GM12874 (cell line): ENCODE measurements around the gene TRIM25.
A peak's percentile ranks its signal among the peaks of the same experiment; 100 is the strongest.

ENCODE experiments used
- TF ChIP-seq, protein P1 (sequence below): IDR thresholded peaks from 2 replicates; pipeline ENCODE4 v1.5.1; 2011; ENCODE audit warnings: low read depth, mild to moderate bottlenecking, control low read depth, low read length, moderate library complexity; ENCODE audit not compliant: insufficient read depth

The TRIM25 gene

DNA sequence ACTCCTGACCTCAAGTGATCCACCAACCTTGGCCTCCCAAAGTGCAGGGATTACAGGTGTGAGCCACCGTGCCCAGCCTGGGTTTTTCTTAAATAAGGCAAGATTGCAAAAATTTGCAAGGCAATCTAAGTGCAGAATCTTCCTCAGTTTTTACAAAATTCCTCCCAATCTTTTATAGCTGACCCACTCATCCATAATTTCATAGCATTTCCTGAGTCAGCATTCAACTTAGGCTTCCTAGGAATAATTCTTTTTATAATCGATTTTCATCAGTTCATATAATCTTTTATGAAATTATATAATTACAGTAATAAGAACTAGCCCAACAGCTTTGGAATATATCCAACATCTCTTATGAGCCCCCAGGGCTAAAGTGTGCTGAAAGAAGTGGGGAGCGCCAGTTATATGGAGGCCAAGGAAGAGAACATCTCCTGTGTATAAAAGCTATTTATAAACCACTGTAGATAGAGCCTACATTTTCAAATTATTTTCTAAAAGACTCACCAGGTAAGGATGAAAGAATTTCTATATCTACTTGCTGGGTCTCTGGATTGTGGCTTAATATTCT lies 32.2 kb upstream of the TRIM25 start:
- TF ChIP-seq, protein P1, sequence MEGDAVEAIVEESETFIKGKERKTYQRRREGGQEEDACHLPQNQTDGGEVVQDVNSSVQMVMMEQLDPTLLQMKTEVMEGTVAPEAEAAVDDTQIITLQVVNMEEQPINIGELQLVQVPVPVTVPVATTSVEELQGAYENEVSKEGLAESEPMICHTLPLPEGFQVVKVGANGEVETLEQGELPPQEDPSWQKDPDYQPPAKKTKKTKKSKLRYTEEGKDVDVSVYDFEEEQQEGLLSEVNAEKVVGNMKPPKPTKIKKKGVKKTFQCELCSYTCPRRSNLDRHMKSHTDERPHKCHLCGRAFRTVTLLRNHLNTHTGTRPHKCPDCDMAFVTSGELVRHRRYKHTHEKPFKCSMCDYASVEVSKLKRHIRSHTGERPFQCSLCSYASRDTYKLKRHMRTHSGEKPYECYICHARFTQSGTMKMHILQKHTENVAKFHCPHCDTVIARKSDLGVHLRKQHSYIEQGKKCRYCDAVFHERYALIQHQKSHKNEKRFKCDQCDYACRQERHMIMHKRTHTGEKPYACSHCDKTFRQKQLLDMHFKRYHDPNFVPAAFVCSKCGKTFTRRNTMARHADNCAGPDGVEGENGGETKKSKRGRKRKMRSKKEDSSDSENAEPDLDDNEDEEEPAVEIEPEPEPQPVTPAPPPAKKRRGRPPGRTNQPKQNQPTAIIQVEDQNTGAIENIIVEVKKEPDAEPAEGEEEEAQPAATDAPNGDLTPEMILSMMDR: no peak

DNA sequence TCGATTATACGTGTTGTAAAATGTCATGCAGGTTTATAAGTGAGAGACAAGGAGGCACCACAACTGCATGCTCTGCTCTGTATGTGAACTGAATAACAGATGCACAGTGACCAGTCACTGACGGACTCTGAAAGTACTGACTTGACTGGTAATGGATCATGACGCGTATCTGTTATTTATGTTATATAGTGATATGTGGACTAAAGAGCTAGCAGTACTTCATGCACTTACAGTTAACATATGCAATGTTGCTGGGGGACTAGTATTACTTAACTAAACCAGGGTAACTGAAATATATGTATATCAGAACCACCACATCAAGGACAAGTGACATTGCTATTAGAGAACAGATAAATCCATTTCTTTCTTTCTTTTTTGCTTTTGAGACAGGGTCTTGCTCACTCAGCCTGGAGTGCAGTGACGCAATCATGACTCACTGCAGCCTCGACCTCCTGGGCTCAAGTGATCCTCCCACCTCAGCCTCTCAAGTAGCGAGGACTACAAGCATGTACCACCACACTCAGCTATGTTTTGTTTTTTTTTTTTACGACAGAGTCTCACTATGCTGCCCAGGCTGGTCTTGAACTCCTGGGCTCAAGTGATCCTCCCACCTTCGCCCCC lies 29.8 kb upstream of the TRIM25 start:
- TF ChIP-seq, protein P1: no peak

DNA sequence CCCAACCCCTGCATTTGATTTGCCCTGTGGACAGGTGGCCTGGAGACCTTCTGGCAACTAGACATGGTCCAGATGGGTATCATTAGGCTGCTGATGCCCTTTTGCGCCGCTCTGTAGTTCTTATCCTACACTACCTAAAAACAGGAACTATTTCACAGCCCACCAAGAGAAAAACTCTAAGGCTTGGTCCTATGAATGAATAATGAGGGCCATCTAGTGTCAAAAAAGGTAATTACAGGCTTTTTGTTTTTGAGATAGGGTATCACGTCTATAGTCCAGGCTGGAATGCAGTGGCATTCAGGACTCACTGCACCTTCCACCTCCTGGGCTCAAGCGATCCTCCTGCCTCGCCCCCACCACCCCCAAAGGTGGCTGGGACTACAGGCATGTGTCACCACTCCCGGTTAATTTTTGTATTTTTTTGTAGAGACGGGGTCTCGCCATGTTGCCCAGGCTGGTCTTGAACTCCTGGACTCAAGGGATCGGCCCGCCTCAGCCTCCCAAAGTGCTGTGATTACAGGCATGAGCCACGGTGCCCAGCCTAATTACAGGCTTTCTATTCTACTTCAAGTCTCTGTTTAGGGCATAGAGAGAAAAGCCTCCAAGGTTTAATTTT lies 26.1 kb upstream of the TRIM25 start:
- TF ChIP-seq, protein P1: peak; percentile 48

DNA sequence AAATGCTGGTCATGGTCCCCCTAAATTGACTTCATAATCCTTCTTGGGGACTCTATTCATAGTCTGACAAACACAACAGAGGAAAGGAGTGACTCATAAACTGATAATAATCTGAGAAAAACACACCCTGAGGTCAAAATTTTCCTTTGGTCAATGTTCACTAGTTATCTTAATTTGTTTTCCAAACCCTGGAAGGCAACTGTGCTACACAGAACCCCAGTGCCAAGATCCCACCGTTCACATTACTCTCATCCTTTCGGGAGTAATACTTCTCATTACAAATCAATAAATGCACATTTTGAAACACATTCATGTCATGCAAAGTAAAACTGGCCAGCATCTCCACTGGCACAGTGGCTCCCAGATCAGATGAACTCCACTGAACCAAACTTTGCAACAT lies 23.8 kb upstream of the TRIM25 start:
- TF ChIP-seq, protein P1: no peak

DNA sequence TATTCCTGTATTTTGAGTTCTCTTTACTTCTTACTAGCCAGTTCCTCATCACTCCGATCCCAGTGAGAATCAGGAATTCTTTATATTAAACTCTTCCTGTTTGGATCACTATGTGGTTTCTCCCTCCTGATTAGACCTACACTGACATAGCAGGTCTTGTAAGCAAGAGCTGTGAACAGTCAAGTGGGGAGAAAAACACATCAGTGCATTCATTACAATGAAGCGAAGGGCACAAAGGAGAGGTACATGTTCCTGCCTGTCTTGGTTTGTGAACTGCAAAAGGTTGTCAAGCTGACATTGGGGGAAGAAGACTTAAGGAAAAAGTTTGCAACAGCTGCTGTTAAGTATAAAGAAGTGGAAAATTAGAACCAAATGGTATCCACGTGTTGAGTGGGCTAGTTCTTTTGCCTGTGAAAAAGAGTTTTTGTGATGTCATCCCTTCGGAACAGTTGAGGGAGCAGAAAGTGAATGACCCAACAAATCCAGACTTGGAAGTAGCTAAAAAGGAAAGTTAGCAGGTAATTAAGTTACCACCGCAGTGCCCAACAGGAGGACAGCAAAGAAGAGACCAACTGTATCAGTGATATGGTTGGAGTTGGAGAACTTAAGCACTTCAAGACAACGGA lies 23.0 kb upstream of the TRIM25 start:
- TF ChIP-seq, protein P1: no peak

DNA sequence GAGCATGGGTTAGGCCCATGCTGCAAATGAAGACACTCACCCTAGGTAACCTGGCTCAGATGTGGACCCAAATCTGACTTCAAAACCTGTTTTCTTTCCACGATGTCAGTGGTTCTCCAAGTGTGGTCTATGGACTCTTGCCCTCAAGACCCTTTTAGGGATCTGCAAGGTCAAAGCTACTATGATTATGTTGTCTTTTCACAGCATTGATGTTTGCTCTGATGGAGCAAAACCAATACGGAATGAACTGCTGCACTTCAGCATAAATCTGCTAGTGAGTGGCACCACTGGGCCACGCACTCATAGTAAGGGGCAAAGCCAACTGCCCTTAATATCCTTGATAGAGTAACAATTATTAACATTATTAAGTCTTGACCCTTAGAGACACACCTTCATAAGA lies 21.6 kb upstream of the TRIM25 start:
- TF ChIP-seq, protein P1: no peak

DNA sequence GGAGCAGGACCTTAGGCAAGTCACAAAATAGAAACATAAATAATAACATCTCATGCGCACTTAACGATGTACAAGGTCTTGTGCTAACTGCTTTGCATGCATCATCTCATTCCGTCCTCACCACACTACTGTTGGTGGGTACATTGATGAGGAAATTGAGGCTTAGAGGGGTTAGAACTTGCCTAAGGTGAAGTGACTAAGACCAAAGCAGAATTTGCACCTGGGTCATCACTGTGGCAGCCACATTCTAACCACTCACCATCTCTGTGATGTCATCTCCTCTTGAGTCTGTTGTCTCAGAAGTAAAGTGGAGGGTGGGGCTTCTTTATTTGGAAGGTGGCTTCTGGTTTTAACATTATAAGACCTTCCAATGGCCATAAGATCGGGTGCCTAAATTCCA lies 20.4 kb upstream of the TRIM25 start:
- TF ChIP-seq, protein P1: no peak
